ENCODE measurements around the gene CCDC86.

DNA sequence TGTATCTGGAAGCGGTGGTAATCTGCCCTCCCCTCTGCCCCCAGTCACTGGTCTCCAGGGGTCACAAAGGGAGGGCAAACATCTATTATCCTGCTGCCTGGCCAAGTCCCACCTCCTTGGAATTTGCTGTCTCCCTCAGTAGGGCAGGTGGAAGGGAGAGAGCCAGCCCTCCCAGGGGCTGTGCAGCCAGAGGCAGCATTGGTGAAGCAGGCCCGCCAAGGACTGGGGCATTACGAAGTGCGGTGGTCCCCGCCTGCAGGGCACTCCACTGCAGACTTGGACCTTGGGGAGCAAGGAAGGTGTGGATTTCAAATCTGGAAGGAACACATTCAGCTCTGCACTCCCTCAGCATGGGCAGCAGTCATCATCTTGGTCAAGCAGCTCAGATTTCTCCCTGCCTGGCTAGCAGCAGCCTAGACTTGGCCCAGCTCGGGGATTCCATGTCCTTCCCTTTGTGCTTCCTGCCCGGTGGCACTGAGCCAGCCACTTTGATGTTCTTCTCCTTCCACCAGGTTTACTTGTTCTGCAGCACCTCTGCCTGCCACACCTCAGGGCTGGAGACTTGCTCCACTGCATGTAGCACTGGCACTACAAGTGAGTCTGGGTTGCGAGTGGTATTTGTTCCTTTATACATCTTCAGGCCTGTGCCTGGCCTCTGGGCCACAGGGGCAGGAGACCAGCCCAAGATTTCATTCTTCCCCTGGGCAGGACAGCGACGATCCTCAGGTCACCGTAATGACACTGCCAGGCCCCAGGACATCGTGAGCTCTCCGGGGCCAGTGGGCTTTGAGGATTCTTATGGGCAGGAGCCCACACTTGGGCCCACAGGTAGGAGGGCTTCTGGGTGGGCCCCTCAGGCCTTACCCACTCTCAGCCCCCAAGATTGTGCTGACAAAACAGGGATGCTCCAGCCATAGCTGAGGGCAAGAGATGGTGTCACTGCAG, 32.8 kb downstream of the CCDC86 start:
- TF ChIP-seq, protein P1, sequence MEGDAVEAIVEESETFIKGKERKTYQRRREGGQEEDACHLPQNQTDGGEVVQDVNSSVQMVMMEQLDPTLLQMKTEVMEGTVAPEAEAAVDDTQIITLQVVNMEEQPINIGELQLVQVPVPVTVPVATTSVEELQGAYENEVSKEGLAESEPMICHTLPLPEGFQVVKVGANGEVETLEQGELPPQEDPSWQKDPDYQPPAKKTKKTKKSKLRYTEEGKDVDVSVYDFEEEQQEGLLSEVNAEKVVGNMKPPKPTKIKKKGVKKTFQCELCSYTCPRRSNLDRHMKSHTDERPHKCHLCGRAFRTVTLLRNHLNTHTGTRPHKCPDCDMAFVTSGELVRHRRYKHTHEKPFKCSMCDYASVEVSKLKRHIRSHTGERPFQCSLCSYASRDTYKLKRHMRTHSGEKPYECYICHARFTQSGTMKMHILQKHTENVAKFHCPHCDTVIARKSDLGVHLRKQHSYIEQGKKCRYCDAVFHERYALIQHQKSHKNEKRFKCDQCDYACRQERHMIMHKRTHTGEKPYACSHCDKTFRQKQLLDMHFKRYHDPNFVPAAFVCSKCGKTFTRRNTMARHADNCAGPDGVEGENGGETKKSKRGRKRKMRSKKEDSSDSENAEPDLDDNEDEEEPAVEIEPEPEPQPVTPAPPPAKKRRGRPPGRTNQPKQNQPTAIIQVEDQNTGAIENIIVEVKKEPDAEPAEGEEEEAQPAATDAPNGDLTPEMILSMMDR (IDR thresholded peaks at IDR 0.05), result no peak
- no peak for TF ChIP-seq POLR2A (IDR thresholded peaks at IDR 0.05)
